Measurements from ENCODE around the gene ESRRG.

The ESRRG gene

GRCh38 chr1:216521477-216521876, 201.8 kb downstream of the ESRRG start:
- H3K4me1 ChIP-seq (ENCODE audit: insufficient read depth, low read length, poor library complexity, severe bottlenecking) = no peaks in the 10 kb centered on the region
- H3F3A ChIP-seq (ENCODE audit: low read depth) = no peaks in the 10 kb centered on the region
- H3K9me2 ChIP-seq (replicated peaks; ENCODE audit: low read depth, low read length) = no peaks in the 10 kb centered on the region
- H4K20me1 ChIP-seq (ENCODE audit: insufficient read depth, low read length, poor library complexity, severe bottlenecking) = no peaks in the 10 kb centered on the region
- H3K4me2 ChIP-seq (ENCODE audit: low read depth, low read length, poor library complexity, severe bottlenecking) = no peak overlapping the region
- no peak overlapping the region for H3K4me3 ChIP-seq (ENCODE audit: low read length, poor library complexity, severe bottlenecking)
- no peak overlapping the region for H3K9ac ChIP-seq (ENCODE audit: low read depth, low read length, poor library complexity, severe bottlenecking)
- no peaks in the 10 kb centered on the region for H3K9me3 ChIP-seq (ENCODE audit: insufficient read depth, low read depth, low read length)
- no peaks in the 10 kb centered on the region for H3K79me2 ChIP-seq (ENCODE audit: insufficient read depth, low read length)
- H2AFZ ChIP-seq (ENCODE audit: low read length) = no peak overlapping the region
- no peaks in the 10 kb centered on the region for H3K27me3 ChIP-seq (ENCODE audit: insufficient read depth, low read length, poor library complexity, severe bottlenecking)
- TF ChIP-seq EZH2phosphoT487 (IDR thresholded peaks at IDR 0.05; ENCODE audit: borderline replicate concordance) (no peak), CTCF (conservative IDR thresholded peaks at IDR 0.05; ENCODE audit: low read length) (no peak)
- no peaks in the 10 kb centered on the region for H3K36me3 ChIP-seq (ENCODE audit: insufficient read depth, low read length)

GRCh38 chr1:216518844-216519627, 204.2 kb downstream of the ESRRG start:
- TF ChIP-seq CTCF (conservative IDR thresholded peaks at IDR 0.05; ENCODE audit: low read length) (no peak), EZH2phosphoT487 (IDR thresholded peaks at IDR 0.05; ENCODE audit: borderline replicate concordance) (no peak)
- Histone ChIP-seq H3K4me3 (ENCODE audit: low read length, poor library complexity, severe bottlenecking) (no peak overlapping the region), H3K4me1 (ENCODE audit: insufficient read depth, low read length, poor library complexity, severe bottlenecking) (no peaks in the 10 kb centered on the region), H3K9me2 (replicated peaks; ENCODE audit: low read depth, low read length) (no peaks in the 10 kb centered on the region), H3K9ac (ENCODE audit: low read depth, low read length, poor library complexity, severe bottlenecking) (no peak overlapping the region), H3K79me2 (ENCODE audit: insufficient read depth, low read length) (no peaks in the 10 kb centered on the region), H3K36me3 (ENCODE audit: insufficient read depth, low read length) (no peaks in the 10 kb centered on the region), H4K20me1 (ENCODE audit: insufficient read depth, low read length, poor library complexity, severe bottlenecking) (no peaks in the 10 kb centered on the region), H3K9me3 (ENCODE audit: insufficient read depth, low read depth, low read length) (no peaks in the 10 kb centered on the region), H3K27me3 (ENCODE audit: insufficient read depth, low read length, poor library complexity, severe bottlenecking) (no peaks in the 10 kb centered on the region), H3K4me2 (ENCODE audit: low read depth, low read length, poor library complexity, severe bottlenecking) (no peak overlapping the region), H2AFZ (ENCODE audit: low read length) (no peak overlapping the region), H3F3A (ENCODE audit: low read depth) (no peaks in the 10 kb centered on the region)

GRCh38 chr1:216502528-216503162, 220.6 kb downstream of the ESRRG start:
- Histone ChIP-seq H3F3A (ENCODE audit: low read depth) (no peaks in the 10 kb centered on the region), H3K4me2 (ENCODE audit: low read depth, low read length, poor library complexity, severe bottlenecking) (no peak overlapping the region), H3K36me3 (ENCODE audit: insufficient read depth, low read length) (no peaks in the 10 kb centered on the region), H3K4me3 (ENCODE audit: low read length, poor library complexity, severe bottlenecking) (no peak overlapping the region), H4K20me1 (ENCODE audit: insufficient read depth, low read length, poor library complexity, severe bottlenecking) (no peaks in the 10 kb centered on the region), H3K4me1 (ENCODE audit: insufficient read depth, low read length, poor library complexity, severe bottlenecking) (no peaks in the 10 kb centered on the region), H3K9ac (ENCODE audit: low read depth, low read length, poor library complexity, severe bottlenecking) (no peak overlapping the region), H3K79me2 (ENCODE audit: insufficient read depth, low read length) (no peaks in the 10 kb centered on the region), H3K27me3 (ENCODE audit: insufficient read depth, low read length, poor library complexity, severe bottlenecking) (no peaks in the 10 kb centered on the region), H3K9me3 (ENCODE audit: insufficient read depth, low read depth, low read length) (no peaks in the 10 kb centered on the region), H2AFZ (ENCODE audit: low read length) (no peak overlapping the region; the same call in 1 of the 2 replicates), H3K9me2 (replicated peaks; ENCODE audit: low read depth, low read length) (0 out of 2 replicates have a peak, but pooled peaks cover 3% of the 10 kb centered on the region)
- TF ChIP-seq EZH2phosphoT487 (IDR thresholded peaks at IDR 0.05; ENCODE audit: borderline replicate concordance) = no peak
- TF ChIP-seq CTCF (conservative IDR thresholded peaks at IDR 0.05; ENCODE audit: low read length) = no peak

All from Loucy (cell line).